HAP-1 (cell line): Measurements from ENCODE around the gene MED15.
"Not testable (repeated sequence)": the region's sequence is repeated elsewhere in the genome, so short reads cannot be mapped to it uniquely, and the experiment has no call there.

Experiments
- DNase-seq, 2 experiments: peaks; one replicate each; pipeline ENCODE4 v3.0.0-alpha.2; 2016 to 2020; ENCODE audit warnings: low spot score in 2 of 2
- H3K27me3 ChIP-seq: fragments of 250-450 bp; sonication (Bioruptor Pico); 2 replicates; pipeline ENCODE4 v1.5.1; 2020; ENCODE audit warnings: low read depth, mild to moderate bottlenecking, moderate library complexity
- H3K36me3 ChIP-seq: fragments of 250-450 bp; sonication (Bioruptor Pico); replicated peaks from 2 replicates; pipeline ENCODE4 v1.5.1; 2020; ENCODE audit warnings: mild to moderate bottlenecking
- H3K4me1 ChIP-seq: fragments of 250-450 bp; sonication (Bioruptor Pico); 2 replicates; pipeline ENCODE4 v1.5.1; 2020; ENCODE audit warnings: mild to moderate bottlenecking
- H3K4me3 ChIP-seq: fragments of 250-450 bp; sonication (Bioruptor Pico); 2 replicates; pipeline ENCODE4 v1.5.1; 2020; ENCODE audit warnings: mild to moderate bottlenecking, moderate library complexity
- H3K9me3 ChIP-seq: fragments of 250-450 bp; sonication (Bioruptor Pico); 2 replicates; pipeline ENCODE4 v1.5.1; 2020; ENCODE audit warnings: mild to moderate bottlenecking, moderate library complexity
- in situ Hi-C: fragments of 300-500 bp; cut with MboI; formaldehyde crosslinking; loops from 3 replicates; pipeline ENCODE4 v1.14.3; 2020; ENCODE audit warnings: low sequenced_read_pairs, inconsistent platforms, mixed read lengths

MED15 gene

GRCh38 chr22:20471126-20471833 lies 36.1 kb upstream of the MED15 start:
- Histone ChIP-seq H3K36me3 (peaks cover 16% of the 10 kb centered on the region; the same call in 1 of the 2 replicates), H3K4me1 (no peaks in the 10 kb centered on the region), H3K4me3 (no peak overlapping the region), H3K27me3 (no peaks in the 10 kb centered on the region), H3K9me3 (no peaks in the 10 kb centered on the region)
- DNase-seq = no peak
- in situ Hi-C loops = no loop called here

GRCh38 chr22:20472629-20473442 lies 34.6 kb upstream of the MED15 start:
- in situ Hi-C loops = no loop called here

DNA sequence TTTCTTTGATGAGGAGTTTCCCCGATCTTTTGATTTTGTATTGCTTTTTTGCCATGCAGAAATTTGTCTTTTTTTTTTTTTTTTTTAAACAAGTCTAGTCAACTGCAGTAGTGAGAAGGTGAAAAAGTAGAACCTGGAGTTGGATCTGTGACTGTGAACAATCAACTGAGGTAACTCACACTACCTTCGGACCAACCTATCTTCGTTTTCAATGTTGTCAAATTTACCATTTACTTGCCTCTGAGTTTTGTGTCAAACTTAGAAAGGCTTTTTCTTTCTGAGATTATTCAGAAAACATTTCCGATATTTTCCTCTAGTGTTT lies 32.3 kb upstream of the MED15 start:
- no peaks in the 10 kb centered on the region for H3K4me1 ChIP-seq
- H3K4me3 ChIP-seq = no peak overlapping the region
- no peaks in the 10 kb centered on the region for H3K9me3 ChIP-seq
- H3K36me3 ChIP-seq = peaks cover 6% of the 10 kb centered on the region; the same call in 1 of the 2 replicates
- no peaks in the 10 kb centered on the region for H3K27me3 ChIP-seq
- DNase-seq = no peak
- in situ Hi-C loops = no loop called here

More at GRCh38 chr22:20472629-20473442, 34.6 kb upstream of the MED15 start:
- H3K4me3 ChIP-seq = no peak overlapping the region
- peaks cover 16% of the 10 kb centered on the region; the same call in 1 of the 2 replicates for H3K36me3 ChIP-seq
- no peaks in the 10 kb centered on the region for H3K9me3 ChIP-seq
- H3K4me1 ChIP-seq = no peaks in the 10 kb centered on the region
- no peaks in the 10 kb centered on the region for H3K27me3 ChIP-seq
- DNase-seq = no peak

DNA sequence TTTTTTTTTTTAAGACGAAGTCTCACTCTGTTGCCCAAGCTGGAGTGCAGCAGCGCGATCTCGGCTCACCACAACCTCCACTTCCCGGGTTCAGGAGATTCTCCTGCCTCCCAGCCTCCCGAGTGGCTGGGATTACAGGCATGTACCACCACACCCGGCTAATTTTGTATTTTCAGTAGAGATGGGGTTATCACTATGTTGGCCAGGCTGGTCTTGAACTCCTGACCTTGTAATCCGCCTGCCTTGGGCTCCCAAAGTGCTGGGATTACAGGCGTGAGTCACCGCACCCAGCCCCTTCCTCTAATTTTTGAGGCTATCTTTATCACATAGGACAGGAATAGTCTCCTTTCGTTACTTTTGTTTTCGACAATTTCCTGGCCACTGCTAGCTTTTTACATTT lies 31.8 kb upstream of the MED15 start:
- not testable (repeated sequence) for H3K4me3 ChIP-seq, DNase-seq, H3K4me1 ChIP-seq

GRCh38 chr22:20478059-20478458 lies 29.4 kb upstream of the MED15 start:
- H3K27me3 ChIP-seq, H3K9me3 ChIP-seq, H3K4me3 ChIP-seq, in situ Hi-C loops, H3K4me1 ChIP-seq, DNase-seq, H3K36me3 ChIP-seq: not testable (repeated sequence)

More for the DNA sequence above, 31.8 kb upstream of the MED15 start:
- H3K9me3 ChIP-seq, H3K27me3 ChIP-seq, in situ Hi-C loops, H3K36me3 ChIP-seq: not testable (repeated sequence)

DNA sequence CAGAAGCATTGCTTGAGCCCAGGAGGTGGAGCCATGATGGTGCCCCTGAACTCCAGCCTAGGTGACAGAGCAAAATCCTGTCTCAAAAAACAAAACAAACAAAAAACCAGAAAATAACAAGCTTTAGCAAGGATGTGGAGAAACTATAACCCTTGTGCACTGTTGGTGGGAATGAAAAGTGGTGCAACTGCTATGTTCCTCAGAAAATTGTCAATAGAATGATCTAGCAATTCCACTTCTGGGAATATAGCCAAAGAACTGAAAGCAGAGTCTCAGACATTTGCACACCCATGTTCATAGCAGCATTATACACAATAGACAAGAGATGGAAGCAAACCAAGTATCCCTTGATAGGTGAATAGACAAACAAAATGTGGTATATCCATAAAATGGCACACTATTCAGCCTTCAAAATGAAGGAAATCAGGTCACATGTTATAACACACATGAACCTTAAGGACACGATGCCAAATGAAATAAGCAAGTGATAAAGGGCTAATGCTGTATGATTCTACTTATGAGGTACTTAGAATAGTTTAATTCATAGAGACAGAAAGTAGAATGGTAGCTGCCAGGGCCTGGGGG lies 27.7 kb upstream of the MED15 start:
- DNase-seq = no peak
- Histone ChIP-seq H3K4me1 (no peaks in the 10 kb centered on the region), H3K9me3 (no peaks in the 10 kb centered on the region), H3K36me3 (no peaks in the 10 kb centered on the region), H3K27me3 (no peaks in the 10 kb centered on the region), H3K4me3 (no peak overlapping the region)
- in situ Hi-C loops = no loop called here

DNA sequence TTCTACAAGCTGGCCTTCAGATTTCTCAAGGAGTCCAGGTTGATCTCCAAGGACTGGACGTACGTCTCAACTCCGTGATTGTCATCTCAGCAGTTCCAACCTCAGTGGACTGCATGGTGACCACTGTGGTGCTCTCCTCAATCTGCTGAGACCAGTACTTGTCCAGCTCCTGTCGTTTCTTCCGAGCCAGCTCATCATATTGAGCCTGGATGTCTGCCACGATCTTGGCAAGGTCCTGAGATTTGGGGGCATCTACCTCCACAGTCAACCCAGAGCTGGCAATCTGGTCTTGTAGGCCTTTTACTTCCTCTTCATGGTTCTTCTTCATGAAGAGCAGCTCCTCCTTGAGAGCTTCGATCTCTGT lies 24.3 kb upstream of the MED15 start:
- H3K4me1 ChIP-seq, DNase-seq, in situ Hi-C loops, H3K4me3 ChIP-seq, H3K27me3 ChIP-seq, H3K9me3 ChIP-seq, H3K36me3 ChIP-seq: not testable (repeated sequence)

DNA sequence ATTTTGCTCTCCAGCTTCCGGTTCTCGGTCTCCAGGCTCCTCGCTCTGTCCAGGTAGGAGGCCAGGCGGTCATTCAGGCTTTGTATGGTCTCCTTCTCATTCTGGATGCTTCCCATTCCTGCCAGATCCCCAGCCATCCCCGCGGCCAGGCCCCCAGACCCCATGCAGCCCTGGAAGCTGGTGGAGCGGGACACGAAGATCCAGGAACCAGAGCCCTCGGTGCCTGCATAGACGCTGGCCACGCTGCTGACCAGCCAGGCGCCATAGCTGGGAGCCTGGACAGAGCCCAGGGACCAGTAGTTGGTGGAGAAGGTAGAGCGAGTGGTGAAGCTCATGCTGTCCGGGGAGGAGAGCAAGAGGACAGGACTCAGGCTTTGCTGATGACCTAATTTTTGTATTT lies 23.6 kb upstream of the MED15 start:
- in situ Hi-C loops = no loop called here
- no peak for DNase-seq
- Histone ChIP-seq H3K4me1 (no peaks in the 10 kb centered on the region), H3K9me3 (no peaks in the 10 kb centered on the region), H3K36me3 (peaks cover 7% of the 10 kb centered on the region), H3K27me3 (no peaks in the 10 kb centered on the region), H3K4me3 (no peak overlapping the region)

GRCh38 chr22:20484948-20485683 lies 22.3 kb upstream of the MED15 start:
- in situ Hi-C loops = no loop called here
- no peaks in the 10 kb centered on the region for H3K4me1 ChIP-seq
- peaks cover 7% of the 10 kb centered on the region for H3K36me3 ChIP-seq

GRCh38 chr22:20486229-20486628 lies 21.2 kb upstream of the MED15 start:
- H3K9me3 ChIP-seq = no peaks in the 10 kb centered on the region
- in situ Hi-C loops = no loop called here
- H3K4me3 ChIP-seq = no peak overlapping the region
- DNase-seq = no peak
- H3K36me3 ChIP-seq = peaks cover 7% of the 10 kb centered on the region
- H3K4me1 ChIP-seq = no peaks in the 10 kb centered on the region
- no peaks in the 10 kb centered on the region for H3K27me3 ChIP-seq

More at GRCh38 chr22:20484948-20485683, 22.3 kb upstream of the MED15 start:
- Histone ChIP-seq H3K9me3 (no peaks in the 10 kb centered on the region), H3K27me3 (no peaks in the 10 kb centered on the region), H3K4me3 (no peak overlapping the region)
- DNase-seq = no peak

DNA sequence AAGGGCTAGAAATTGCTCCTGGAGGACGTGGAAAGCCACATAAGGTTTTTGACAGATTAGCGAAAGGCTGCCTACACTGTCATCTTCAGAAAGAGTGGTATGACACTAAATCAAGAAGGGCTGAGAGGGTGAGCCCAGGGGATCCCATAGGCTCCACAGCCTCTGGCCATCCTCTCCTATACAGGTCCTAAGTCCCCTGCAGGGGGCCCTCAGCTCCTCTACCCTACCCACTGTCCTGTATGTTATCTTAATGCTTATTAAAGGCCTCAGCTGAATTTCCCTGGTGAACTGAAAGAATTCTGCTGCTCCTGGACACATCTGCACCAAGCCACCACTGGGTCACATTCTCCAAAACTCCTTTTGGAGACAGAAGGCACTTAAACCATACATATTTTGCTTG lies 19.7 kb upstream of the MED15 start:
- DNase-seq = no peak
- Histone ChIP-seq H3K4me1 (no peaks in the 10 kb centered on the region), H3K9me3 (no peaks in the 10 kb centered on the region), H3K36me3 (peaks cover 7% of the 10 kb centered on the region), H3K27me3 (no peaks in the 10 kb centered on the region), H3K4me3 (no peak overlapping the region)
- in situ Hi-C loops = no loop called here

GRCh38 chr22:20488946-20489345 lies 18.5 kb upstream of the MED15 start:
- in situ Hi-C loops = no loop called here
- no peak for DNase-seq
- H3K4me3 ChIP-seq = no peak overlapping the region
- H3K36me3 ChIP-seq = peaks cover 7% of the 10 kb centered on the region
- H3K4me1 ChIP-seq = no peaks in the 10 kb centered on the region; the same call in 1 of the 2 replicates
- no peaks in the 10 kb centered on the region for H3K27me3 ChIP-seq
- no peaks in the 10 kb centered on the region for H3K9me3 ChIP-seq

DNA sequence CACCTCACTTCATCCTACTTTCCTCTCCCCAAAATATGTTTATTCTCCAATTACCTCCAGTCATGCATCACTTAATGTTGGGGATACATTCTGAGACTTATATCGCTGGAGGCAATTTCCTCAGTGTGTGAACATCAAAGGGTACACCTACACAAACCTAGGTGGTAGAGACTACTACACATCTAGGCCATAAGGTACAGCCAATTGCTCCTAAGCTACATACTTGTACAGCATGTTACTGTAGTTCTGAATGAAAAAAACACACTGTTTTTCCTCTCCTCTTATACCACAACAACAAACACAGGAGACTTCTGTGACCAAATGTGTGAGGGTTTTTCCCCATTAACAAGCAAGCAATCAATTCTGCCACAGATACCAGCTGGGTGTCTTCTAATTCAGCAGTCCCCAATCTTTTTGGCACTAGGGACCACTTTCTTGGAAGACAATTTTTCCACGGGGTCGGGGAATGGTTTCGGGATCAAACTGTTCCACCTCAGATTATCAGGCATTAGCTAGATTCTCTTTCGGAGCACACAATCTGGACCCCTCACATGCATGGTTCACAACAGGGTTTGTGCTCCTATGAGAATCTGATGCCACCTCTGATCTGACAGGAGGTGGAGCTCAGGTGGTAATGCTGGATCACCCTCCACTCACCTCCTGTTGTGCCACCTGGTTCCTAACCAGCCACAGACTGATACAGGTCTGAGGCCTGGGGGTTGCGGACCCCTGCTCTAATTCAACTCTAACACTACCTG lies 17.0 kb upstream of the MED15 start:
- Histone ChIP-seq H3K36me3 (peaks cover 7% of the 10 kb centered on the region), H3K9me3 (no peaks in the 10 kb centered on the region), H3K4me1 (peaks cover 6% of the 10 kb centered on the region), H3K27me3 (no peaks in the 10 kb centered on the region), H3K4me3 (no peak overlapping the region)
- in situ Hi-C loops = no loop called here
- DNase-seq = no peak
